Psoas muscle (tissue), 8 donors: Measurements from ENCODE around the gene RPS6KC1. TPM values are rescaled to one million over a fixed set of nuclear protein-coding genes. Genes with fewer than 3 reads are reported as not detected.
A peak's percentile ranks its signal among the peaks of the same experiment; 100 is the strongest.

ENCODE experiments used
- ATAC-seq, 4 donors: fragments of 200-7000 bp; cut with Tn5 transposase; one replicate each; pipeline ENCODE4 v1.9.1; 2020; ENCODE audit warnings: moderate library complexity in 3 of 4, mild to moderate bottlenecking in 2 of 4
- DNase-seq, 2 donors: peaks; one replicate each; pipeline ENCODE4 v3.0.0-alpha.2; 2020
- H3K27ac ChIP-seq: fragments of 200-600 bp; one replicate; pipeline ENCODE4 v1.8.0; 2022
- H3K27me3 ChIP-seq, 3 donors: fragments of 200-600 bp in 1 of 3; one replicate each; pipeline versions ENCODE4 v1.6.1 to v1.8.0; 2013 to 2022; ENCODE audit warnings: low read length in 2 of 3, mild to moderate bottlenecking in 2 of 3, moderate library complexity in 1 of 3; ENCODE audit not compliant: insufficient read depth in 3 of 3
- H3K36me3 ChIP-seq, 2 donors: fragments of 200-600 bp in 1 of 2; one replicate each; pipeline versions ENCODE4 v1.6.1 to v1.8.0; 2013 to 2022; ENCODE audit warnings: low read depth in 1 of 2, mild to moderate bottlenecking in 1 of 2, moderate library complexity in 1 of 2; ENCODE audit not compliant: insufficient read depth in 1 of 2
- H3K4me1 ChIP-seq: fragments of 200-600 bp; one replicate; pipeline ENCODE4 v1.8.0; 2022
- H3K4me3 ChIP-seq: fragments of 200-600 bp; one replicate; pipeline ENCODE4 v1.8.0; 2022; ENCODE audit warnings: mild to moderate bottlenecking
- H3K9me3 ChIP-seq: fragments of 200-600 bp; one replicate; pipeline ENCODE4 v1.8.0; 2022
- CTCF ChIP-seq: fragments of 200-600 bp; IDR thresholded peaks from one replicate; pipeline ENCODE4 v1.8.0; 2022; ENCODE audit warnings: antibody characterized with exemption
- WGBS, 3 donors: extraction: QIAGEN DNeasy Blood & Tissue Kit; methylation state at CpG; one replicate each; pipeline versions ENCODE4 v1.1.6 to v1.1.7; 2013; 5-methylcytosine and 5-hydroxymethylcytosine counted together
- intact Hi-C, 2 donors: fragments of 100-400 bp; cut with DNase I; formaldehyde crosslinking; loops; one replicate each; pipeline versions ENCODE4 v1.11.0 to v1.14.2; 2022
- polyA plus RNA-seq, 3 donors: library from polyadenylated mRNA; stranded (reverse); fragments of 200-250 nt; gene quantifications; one replicate each; pipeline ENCODE4 v1.2.3, GENCODE V29; 2013
- total RNA-seq, 4 donors: library from RNA; stranded (reverse); fragmentation: NEBNext Ultra II Directional in 2 of 4; extraction: Animal tissue kit (Norgen Biotek cat#: 25700) in 2 of 4; gene quantifications; one replicate each; pipeline versions ENCODE4 v1.2.1 to v1.2.4, GENCODE V29; 2021 to 2023
- donor health status: healthy with polysubstance abuse.
- donor health status: DM: no; HTN: no; CAD: no; lungs with moderate emphysema.
- donor health status: Bipolar disorder and iron deficiency.
- donor health status: healthy.
- donor health status: DM: yes; HTN: yes; CAD: no.
- donor health status: DM: no; HTN: no; CAD: no.
- donor health status: DM: no; HTN: no; CAD: no.
- donor health status: DM: yes; HTN: yes; CAD: no.

RPS6KC1 gene
- total and polyA plus RNA-seq, 7 donors: 8.0 to 19.8 (median 14.0) TPM

GRCh38 chr1:213276236-213276635 lies 225.2 kb downstream of the RPS6KC1 start:
- no peak for ATAC-seq
- Histone ChIP-seq H3K9me3 (no peaks in the 10 kb centered on the region), H3K4me1 (peaks cover 13% of the 10 kb centered on the region), H3K27ac (no peak overlapping the region), H3K27me3 (no peaks in the 10 kb centered on the region), H3K36me3 (peaks cover 0 to 9% of the 10 kb centered on the region in 2 donors), H3K4me3 (no peak overlapping the region)
- 84 to 100% (median 95%) methylated on average over 2 of the region's 2 CpGs for WGBS, 3 donors
- intact Hi-C loops: no loop called here
- TF ChIP-seq CTCF: no peak
- DNase-seq: no peak

- TF ChIP-seq CTCF: no peak
- peak in 3 of 4 donors; percentile 40 to 76 (median 66) for ATAC-seq
These were observed 226.0 kb downstream of the RPS6KC1 start for GRCh38 chr1:213277036-213277435.

GRCh38 chr1:213279410-213279809 lies 228.4 kb downstream of the RPS6KC1 start:
- Histone ChIP-seq H3K27ac (no peak overlapping the region), H3K36me3 (peaks cover 0 to 5% of the 10 kb centered on the region in 2 donors), H3K4me3 (no peak overlapping the region), H3K27me3 (no peaks in the 10 kb centered on the region), H3K9me3 (no peaks in the 10 kb centered on the region), H3K4me1 (peaks cover 15% of the 10 kb centered on the region)
- intact Hi-C loops: no loop called here
- no peak for DNase-seq
- no peak for TF ChIP-seq CTCF
- no peak for ATAC-seq

More at GRCh38 chr1:213277036-213277435, 226.0 kb downstream of the RPS6KC1 start:
- no peaks in the 10 kb centered on the region for H3K27me3 ChIP-seq
- H3K9me3 ChIP-seq: no peaks in the 10 kb centered on the region
- H3K4me3 ChIP-seq: no peak overlapping the region
- peaks cover 0 to 9% of the 10 kb centered on the region in 2 donors for H3K36me3 ChIP-seq
- intact Hi-C loops: no loop called here
- WGBS, 3 donors: 33 to 60% (median 45%) methylated on average over 2 of the region's 2 CpGs
- H3K4me1 ChIP-seq: peaks cover 15% of the 10 kb centered on the region
- DNase-seq: no peak
- H3K27ac ChIP-seq: no peak overlapping the region

GRCh38 chr1:213281640-213282301 lies 230.7 kb downstream of the RPS6KC1 start:
- Histone ChIP-seq H3K9me3 (no peaks in the 10 kb centered on the region), H3K27ac (no peak overlapping the region), H3K4me1 (peaks cover 7% of the 10 kb centered on the region), H3K4me3 (no peak overlapping the region), H3K27me3 (no peaks in the 10 kb centered on the region), H3K36me3 (no peaks in the 10 kb centered on the region)
- DNase-seq: no peak
- 21 to 36% (median 26%) methylated on average over 13 of the region's 13 CpGs for whole genome bisulfite sequencing, 3 donors
- intact Hi-C loops: no loop called here
- TF ChIP-seq CTCF: no peak
- ATAC-seq: peak in 1 of 4 donors; percentile 32

GRCh38 chr1:213284626-213285025 lies 233.6 kb downstream of the RPS6KC1 start:
- no peak overlapping the region for H3K27ac ChIP-seq
- peaks cover 2% of the 10 kb centered on the region for H3K4me1 ChIP-seq
- DNase-seq (no peak), ATAC-seq (no peak)
- no peak overlapping the region for H3K4me3 ChIP-seq
- no peaks in the 10 kb centered on the region for H3K27me3 ChIP-seq
- intact Hi-C loops: no loop called here
- no peaks in the 10 kb centered on the region for H3K36me3 ChIP-seq
- no peaks in the 10 kb centered on the region for H3K9me3 ChIP-seq
- no peak for TF ChIP-seq CTCF
